GM19455 (cell line): ENCODE data around the gene SHANK3.

Source experiments
- ATAC-seq: cut with Tn5 transposase; IDR thresholded peaks from one replicate; pipeline ENCODE4 v1.9.1; 2021; ENCODE audit not compliant: unreplicated experiment

SHANK3 gene

DNA sequence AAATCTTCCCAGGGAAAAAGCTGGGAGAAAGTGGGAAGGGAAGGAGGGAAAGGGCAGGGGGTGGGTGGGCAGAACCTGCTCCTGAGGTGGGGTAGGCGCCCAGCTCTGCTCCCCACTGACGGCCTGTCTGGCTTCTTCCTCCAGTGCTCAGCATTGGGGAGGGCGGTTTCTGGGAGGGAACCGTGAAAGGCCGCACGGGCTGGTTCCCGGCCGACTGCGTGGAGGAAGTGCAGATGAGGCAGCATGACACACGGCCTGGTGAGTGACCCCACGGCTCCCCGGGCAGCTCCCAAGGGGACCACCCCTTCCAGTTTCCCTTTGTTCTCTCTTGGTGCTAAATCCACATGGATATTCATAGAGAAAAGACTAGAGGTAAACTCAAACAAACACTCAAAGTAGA is 25.9 kb downstream of the SHANK3 start:
- no peak for ATAC-seq

DNA sequence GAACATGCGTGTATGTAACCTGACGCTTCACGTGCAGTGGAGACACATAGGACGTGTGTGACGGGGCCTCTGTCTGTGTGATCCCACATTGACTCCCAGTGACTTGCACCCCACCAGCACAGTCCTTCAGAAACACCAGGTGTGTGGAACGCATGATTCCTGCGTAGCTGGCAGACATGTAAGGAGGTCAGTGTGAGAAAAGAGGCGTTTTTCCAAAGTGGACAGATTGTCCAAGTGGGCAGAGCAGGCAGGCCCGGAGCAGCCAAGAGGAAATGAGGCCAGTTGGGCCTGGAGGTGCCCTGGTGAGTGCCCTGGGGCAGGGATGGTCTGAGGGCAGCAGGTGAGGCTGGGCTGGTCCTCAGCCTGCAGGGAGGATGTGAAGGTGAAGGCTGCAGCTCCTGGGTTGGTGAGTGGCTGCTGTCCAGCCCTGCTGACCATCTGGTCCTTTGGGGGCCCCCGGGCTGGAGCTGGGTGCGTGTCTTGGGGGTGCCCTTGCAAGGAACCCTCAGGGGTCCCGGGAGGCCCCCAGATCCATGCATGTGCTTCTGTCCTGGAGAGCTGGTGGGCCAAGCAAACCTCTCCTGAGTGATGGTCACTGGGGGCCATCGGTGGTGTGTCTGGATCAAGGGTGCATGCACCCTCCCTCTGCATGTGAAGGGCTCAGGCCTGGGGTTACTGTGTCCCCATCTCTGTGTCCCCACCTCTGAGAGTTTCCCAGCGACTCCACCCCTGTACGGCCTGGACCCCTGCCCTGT is 26.6 kb downstream of the SHANK3 start:
- no peak for ATAC-seq

GRCh38 chr22:50699756-50700386 is 27.2 kb downstream of the SHANK3 start:
- no peak for ATAC-seq

DNA sequence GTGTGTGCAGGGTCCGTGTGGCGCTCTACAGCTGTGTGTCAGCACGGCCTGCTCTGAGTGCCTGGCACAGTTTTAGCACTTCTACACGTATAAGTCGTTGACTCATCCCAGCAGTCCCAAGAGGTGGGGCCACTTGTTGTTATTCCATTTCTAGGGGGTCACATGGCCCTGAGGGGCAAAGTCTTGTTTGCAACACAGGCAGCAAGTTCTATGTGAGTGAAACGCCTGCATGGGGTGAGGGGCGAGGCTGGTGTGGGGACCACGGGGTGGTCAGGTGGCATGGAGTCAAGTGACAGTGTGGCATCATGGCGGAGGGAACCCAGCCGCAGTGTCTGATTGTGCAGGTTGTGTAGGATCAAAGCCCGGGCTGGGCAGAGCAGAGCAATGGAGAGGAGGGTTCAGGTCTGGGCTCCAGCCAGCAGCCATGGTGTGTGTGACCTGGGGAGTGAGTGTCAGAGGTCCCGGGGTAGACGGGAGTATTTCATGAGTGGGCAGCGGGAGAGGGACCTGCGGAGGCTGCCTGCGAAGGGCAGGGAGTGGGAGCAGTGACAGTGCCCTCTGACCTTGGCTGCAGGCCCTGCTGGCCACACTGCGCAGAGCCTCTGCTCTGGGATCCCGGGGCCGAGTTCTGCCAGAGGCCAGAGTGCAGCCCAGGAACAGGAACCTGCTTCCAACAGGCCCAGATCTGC is 27.9 kb downstream of the SHANK3 start:
- ATAC-seq, result no peak

DNA sequence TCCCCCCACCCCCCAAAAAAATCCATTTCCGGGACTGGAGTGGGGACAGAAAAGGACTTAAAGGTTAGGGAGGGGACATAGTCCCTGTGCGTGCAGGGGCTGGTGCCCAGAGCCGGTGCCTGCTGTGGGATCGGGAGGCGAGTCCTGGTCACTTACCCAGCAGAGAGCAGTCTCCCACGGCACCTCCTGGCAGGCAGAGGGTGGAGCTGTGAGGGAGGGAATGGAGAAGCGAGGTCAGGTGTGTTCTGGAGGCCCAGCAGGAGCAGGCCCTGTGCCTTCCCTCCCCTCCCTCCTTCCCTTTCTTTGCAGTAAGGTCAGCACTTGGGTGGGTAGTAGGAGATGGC is 28.4 kb downstream of the SHANK3 start:
- ATAC-seq, result no peak

GRCh38 chr22:50701428-50702154 is 29.0 kb downstream of the SHANK3 start:
- ATAC-seq, result no peak

DNA sequence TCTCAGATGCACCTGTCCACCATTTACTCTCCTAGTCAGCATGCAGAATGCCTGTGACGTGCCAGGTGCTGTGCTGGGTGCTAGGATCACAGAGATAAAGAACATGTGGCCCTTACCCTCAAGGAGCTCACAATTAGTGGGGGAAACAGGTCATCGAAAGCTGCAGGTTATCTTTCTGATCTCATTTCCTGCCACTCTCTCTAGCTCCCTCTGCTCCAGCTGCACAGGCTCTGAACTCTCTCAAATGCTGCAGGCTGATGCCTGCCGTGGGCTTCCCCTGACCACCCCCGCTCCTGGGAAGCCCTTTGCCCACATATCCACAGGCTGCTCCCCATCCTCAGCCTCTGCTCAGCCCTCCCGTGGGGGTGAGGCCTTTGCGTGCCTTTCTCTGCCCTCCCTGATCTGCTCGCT is 29.6 kb downstream of the SHANK3 start:
- no peak for ATAC-seq

DNA sequence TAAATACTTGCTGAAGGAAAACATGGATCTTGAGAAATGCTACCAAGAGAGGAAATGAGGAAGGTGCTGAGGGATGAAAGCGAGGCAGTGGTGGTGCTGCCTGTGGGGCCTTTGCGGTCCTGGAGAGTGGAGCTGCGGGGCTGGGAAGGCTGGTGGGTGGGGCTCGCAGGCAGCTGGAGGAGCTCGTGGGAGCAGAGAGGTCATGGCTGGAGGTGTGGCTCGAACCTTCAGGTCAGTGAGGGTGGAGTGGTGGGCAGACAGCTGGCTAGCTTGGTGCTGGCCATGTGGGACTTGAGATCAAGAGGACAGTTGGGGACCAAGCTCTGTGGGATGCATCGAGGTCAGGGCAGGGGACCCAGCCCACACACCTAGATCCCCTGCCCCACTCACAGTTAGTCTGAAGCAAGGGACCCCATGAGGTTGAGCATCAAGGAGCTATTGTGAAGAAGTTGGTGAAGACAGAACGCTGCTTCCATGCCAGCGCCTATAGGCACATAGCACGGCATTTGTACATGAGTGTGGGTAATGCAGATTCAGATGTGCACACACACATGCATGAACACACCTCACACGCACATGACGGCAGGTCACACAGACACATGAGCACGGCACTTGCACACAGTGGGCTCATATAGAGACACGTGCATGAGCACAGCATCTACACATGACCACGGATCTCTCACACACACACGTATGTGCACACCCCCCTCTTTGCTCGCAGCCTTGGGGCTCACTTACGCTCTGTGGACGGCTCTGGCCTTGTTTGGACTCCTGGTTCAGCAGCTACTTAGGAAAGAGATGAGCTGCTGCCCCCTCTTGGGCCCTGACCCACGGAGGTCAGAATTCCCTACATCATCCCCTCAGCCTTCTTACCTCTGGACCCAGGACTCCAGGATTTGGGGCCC is 30.4 kb downstream of the SHANK3 start:
- ATAC-seq, result no peak

- no peak for ATAC-seq
These were observed 31.3 kb downstream of the SHANK3 start for GRCh38 chr22:50703726-50704509.

GRCh38 chr22:50704510-50705218 is 32.0 kb downstream of the SHANK3 start:
- no peak for ATAC-seq

DNA sequence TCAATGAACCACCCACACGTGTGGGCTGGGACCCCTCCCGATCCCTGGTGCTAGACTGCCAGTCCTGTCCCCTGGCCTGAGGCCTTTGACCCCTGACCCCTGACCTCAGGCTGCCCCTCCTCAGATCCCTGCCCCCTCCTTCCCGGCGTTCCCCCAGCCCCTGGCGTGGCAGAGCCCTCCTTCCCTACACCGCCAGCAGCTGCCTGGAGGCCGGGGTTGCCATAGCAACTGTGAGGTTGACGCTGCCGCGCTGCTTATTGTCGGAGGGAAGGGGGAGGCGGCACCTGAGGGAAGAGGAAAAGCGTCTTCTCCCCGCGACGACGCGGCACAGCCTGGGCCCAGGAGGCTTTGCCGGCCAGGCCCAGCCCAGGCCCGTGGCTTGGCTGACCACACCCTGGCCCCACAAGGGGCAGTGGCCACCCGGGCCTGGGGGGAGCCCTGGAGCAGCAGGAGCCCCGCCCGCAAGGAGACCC is 32.6 kb downstream of the SHANK3 start:
- no peak for ATAC-seq

GRCh38 chr22:50705851-50706351 is 33.3 kb downstream of the SHANK3 start:
- no peak for ATAC-seq

GRCh38 chr22:50706481-50707125 is 34.0 kb downstream of the SHANK3 start:
- ATAC-seq, result no peak

DNA sequence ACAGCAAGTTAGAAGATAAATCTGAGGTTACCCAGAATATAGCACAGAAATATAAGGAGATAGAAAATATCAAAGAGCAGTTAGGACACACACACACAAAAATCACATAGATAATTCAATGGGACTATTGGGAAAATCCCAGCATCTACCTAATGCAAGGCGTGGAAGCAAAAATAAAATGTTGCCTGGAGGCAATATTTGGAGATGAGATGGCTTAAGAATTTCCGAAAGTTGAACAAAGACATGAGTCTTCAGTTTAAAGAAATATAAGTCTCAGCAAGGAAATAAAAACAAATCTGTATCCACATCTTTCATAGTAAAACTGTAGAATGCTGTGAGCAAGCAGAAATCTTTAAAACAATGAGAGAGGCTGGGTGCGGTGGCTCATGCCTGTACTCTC is 35.9 kb downstream of the SHANK3 start:
- no peak for ATAC-seq

GRCh38 chr22:50708996-50709395 is 36.4 kb downstream of the SHANK3 start:
- ATAC-seq, result no peak

GRCh38 chr22:50710221-50710620 is 37.6 kb downstream of the SHANK3 start:
- no peak for ATAC-seq

- no peak for ATAC-seq
These were observed 38.3 kb downstream of the SHANK3 start for GRCh38 chr22:50710886-50711285.
